K562 (cell line): Measurements from ENCODE around the gene TMEM126B.

Source experiments
- EZH2 ChIP-seq: IDR thresholded peaks from 2 replicates; pipeline ENCODE4 v1.6.1; 2012; ENCODE audit warnings: low read depth, mild to moderate bottlenecking, inconsistent platforms, low read length, borderline replicate concordance
- TAF1 ChIP-seq: IDR thresholded peaks from 2 replicates; pipeline ENCODE4 v1.6.1; 2011; ENCODE audit warnings: mild to moderate bottlenecking, low read length, moderate library complexity; ENCODE audit not compliant: insufficient read depth, control insufficient read depth, severe bottlenecking; ENCODE audit errors: extremely low read depth
- TF ChIP-seq, protein P1 (sequence below), 2 experiments: IDR thresholded peaks; 2 replicates each; pipeline ENCODE4 v1.6.1; 2011; ENCODE audit warnings: borderline replicate concordance in 1 of 2, control low read depth in 1 of 2, low read depth in 1 of 2, low read length in 1 of 2, mild to moderate bottlenecking in 1 of 2, mixed read lengths in 1 of 2, moderate library complexity in 1 of 2; ENCODE audit not compliant: insufficient read depth in 1 of 2, insufficient read length in 1 of 2, poor library complexity in 1 of 2, severe bottlenecking in 1 of 2; ENCODE audit errors: extremely low read depth in 1 of 2
- TF ChIP-seq, protein P2 (sequence below), 3 experiments: IDR thresholded peaks in 2 of 3; conservative IDR thresholded peaks in 1 of 3; 2 replicates each; pipeline ENCODE4 v1.5.1; 2011 to 2012; ENCODE audit warnings: low read length in 3 of 3, mild to moderate bottlenecking in 3 of 3, control low read depth in 2 of 3, improper control_type of control experiment in 1 of 3, inconsistent platforms in 1 of 3, low read depth in 1 of 3, mixed read lengths in 1 of 3, moderate library complexity in 1 of 3; ENCODE audit not compliant: insufficient read depth in 2 of 3
- TF ChIP-seq, protein P3 (sequence below): sonication (generic); formaldehyde crosslinking; IDR thresholded peaks from 2 replicates; pipeline ENCODE4 v1.8.1; 2023; ENCODE audit warnings: mild to moderate bottlenecking, missing genetic modification reagents, moderate library complexity

DNA sequence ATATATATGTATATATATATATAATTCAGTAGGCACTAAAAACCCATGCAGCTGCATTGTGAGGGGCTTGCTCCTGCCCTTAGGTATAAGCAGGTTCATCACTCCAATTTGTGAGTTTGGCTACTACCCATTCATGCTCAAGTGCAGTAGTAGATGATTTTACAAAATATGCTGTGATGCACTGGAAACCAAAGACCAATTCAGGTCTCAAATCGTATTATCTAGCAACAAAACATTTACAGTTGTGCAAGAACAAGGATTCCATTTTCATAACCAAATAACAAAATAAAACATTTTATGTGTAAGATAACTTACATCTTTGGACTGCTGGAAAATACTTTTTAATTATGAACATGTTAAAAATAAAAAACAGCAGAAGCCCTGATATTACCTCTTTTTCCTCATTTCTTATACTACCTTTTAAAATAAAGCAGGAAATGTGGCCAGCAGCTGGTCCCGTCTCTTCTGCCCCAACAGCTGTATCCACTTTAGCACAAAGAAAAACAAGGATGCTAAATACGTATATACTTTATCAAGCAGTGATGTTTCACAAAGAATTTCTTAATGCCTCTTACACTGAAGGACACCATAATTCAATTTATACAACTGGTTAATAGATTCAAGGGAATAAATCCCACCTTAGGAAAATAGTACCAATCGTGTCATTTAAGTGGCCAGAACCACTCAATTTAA is 33.7 kb downstream of the TMEM126B start:
- TF ChIP-seq EZH2 (no peak), TAF1 (no peak)
- TF ChIP-seq, protein P1, sequence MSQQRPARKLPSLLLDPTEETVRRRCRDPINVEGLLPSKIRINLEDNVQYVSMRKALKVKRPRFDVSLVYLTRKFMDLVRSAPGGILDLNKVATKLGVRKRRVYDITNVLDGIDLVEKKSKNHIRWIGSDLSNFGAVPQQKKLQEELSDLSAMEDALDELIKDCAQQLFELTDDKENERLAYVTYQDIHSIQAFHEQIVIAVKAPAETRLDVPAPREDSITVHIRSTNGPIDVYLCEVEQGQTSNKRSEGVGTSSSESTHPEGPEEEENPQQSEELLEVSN (IDR thresholded peaks at IDR 0.05; ENCODE audit: borderline replicate concordance in 1 of 2, extremely low read depth in 1 of 2, insufficient read depth in 1 of 2, insufficient read length in 1 of 2, low read depth in 1 of 2, low read length in 1 of 2, poor library complexity in 1 of 2, severe bottlenecking in 1 of 2): no peak
- TF ChIP-seq, protein P2, sequence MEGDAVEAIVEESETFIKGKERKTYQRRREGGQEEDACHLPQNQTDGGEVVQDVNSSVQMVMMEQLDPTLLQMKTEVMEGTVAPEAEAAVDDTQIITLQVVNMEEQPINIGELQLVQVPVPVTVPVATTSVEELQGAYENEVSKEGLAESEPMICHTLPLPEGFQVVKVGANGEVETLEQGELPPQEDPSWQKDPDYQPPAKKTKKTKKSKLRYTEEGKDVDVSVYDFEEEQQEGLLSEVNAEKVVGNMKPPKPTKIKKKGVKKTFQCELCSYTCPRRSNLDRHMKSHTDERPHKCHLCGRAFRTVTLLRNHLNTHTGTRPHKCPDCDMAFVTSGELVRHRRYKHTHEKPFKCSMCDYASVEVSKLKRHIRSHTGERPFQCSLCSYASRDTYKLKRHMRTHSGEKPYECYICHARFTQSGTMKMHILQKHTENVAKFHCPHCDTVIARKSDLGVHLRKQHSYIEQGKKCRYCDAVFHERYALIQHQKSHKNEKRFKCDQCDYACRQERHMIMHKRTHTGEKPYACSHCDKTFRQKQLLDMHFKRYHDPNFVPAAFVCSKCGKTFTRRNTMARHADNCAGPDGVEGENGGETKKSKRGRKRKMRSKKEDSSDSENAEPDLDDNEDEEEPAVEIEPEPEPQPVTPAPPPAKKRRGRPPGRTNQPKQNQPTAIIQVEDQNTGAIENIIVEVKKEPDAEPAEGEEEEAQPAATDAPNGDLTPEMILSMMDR (IDR thresholded peaks at IDR 0.05 in 2 of 3, conservative IDR thresholded peaks at IDR 0.05 in 1 of 3; ENCODE audit: insufficient read depth in 2 of 3, low read depth in 1 of 3, low read length in 3 of 3): no peak
- TF ChIP-seq, protein P3, sequence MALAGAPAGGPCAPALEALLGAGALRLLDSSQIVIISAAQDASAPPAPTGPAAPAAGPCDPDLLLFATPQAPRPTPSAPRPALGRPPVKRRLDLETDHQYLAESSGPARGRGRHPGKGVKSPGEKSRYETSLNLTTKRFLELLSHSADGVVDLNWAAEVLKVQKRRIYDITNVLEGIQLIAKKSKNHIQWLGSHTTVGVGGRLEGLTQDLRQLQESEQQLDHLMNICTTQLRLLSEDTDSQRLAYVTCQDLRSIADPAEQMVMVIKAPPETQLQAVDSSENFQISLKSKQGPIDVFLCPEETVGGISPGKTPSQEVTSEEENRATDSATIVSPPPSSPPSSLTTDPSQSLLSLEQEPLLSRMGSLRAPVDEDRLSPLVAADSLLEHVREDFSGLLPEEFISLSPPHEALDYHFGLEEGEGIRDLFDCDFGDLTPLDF (CRISPR knock-in tag): no peak
